VCaP (cell line): Measurements from ENCODE around the gene IL9.

Source experiments
- H3K27ac ChIP-seq: fragments of 450-650 bp; 2 replicates; pipeline ENCODE4 v1.5.1; 2017
- TF ChIP-seq, protein P1 (sequence below): fragments of 450-650 bp; conservative IDR thresholded peaks from 2 replicates; pipeline ENCODE4 v1.5.1; 2017; ENCODE audit warnings: mild to moderate bottlenecking, moderate library complexity

IL9 gene

DNA sequence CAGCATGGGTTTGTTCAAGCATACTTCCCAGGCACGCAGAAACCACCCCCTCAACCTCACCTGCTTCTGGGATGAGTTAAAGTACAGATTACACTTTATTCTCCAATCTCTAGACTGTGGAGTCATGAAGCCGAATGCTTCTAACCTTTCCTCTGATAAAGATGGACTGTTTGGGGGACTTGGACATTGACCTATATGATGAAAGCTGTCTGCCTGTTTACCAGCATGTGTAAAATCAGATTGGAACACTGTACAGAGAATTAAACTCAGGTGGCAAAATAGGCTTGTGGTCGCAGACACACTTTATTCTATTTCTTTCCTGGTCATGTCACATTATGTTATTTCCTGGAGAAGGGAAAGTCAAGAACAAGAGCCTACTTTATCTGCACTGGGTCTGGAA, 25.7 kb downstream of the IL9 start:
- TF ChIP-seq, protein P1, sequence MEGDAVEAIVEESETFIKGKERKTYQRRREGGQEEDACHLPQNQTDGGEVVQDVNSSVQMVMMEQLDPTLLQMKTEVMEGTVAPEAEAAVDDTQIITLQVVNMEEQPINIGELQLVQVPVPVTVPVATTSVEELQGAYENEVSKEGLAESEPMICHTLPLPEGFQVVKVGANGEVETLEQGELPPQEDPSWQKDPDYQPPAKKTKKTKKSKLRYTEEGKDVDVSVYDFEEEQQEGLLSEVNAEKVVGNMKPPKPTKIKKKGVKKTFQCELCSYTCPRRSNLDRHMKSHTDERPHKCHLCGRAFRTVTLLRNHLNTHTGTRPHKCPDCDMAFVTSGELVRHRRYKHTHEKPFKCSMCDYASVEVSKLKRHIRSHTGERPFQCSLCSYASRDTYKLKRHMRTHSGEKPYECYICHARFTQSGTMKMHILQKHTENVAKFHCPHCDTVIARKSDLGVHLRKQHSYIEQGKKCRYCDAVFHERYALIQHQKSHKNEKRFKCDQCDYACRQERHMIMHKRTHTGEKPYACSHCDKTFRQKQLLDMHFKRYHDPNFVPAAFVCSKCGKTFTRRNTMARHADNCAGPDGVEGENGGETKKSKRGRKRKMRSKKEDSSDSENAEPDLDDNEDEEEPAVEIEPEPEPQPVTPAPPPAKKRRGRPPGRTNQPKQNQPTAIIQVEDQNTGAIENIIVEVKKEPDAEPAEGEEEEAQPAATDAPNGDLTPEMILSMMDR = no peak
- no peak overlapping the region for H3K27ac ChIP-seq

DNA sequence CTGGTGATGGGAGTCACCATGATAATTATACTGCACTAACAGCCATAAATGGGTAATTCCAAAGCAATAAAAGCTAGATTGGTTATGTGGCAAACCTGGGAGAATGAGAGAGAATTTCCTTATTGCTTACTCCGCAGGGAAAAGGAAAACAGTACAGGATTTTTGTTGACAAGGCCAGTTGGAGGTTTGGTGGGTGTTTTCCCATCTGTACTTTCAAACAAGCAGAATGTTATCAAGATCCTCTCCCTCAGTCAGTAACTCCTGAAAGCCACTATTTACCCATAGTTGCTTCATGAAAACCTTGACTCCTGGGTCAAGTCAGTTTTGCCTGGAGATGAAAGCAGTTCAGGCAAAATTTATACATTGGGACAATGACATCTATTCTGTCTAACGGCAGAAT, 26.4 kb downstream of the IL9 start:
- TF ChIP-seq, protein P1 = no peak
- H3K27ac ChIP-seq = no peak overlapping the region

DNA sequence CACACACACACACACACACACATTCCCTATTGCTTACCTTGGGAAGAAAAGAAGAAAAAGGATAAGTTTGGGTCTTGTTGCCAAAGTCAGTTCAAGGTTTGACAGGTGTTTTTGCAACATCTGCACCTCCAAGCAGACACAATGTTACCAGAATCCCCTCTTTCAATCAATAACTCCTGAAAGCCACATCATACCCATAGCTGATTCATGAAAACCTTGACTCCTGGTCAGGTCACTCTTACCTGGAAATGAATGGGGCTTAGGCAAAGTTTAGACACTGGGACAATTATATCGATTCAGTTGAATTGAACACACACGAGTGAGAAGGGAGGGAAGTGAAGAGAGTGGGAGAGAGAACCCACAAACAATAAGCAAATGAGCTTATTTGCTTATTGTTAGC, 27.0 kb downstream of the IL9 start:
- no peak overlapping the region for H3K27ac ChIP-seq
- TF ChIP-seq, protein P1 = no peak

DNA sequence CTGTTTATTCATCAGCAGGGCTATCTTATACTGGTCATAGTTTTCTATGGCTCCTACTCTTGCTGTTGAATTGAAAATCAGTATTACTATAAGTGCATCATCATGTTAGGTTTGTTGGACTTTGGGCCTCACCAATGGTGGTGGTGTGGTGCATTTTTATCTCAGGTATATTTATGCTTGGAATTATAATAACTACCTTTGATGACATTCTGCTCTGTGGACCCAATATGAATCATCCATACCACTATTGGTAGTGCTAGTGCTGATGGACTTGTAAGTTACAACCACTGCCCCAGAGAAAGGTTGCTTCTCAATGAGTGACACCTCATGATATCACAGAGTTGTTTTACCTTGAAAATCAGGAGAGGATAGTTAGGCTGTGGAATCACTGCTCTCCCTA, 28.0 kb downstream of the IL9 start:
- TF ChIP-seq, protein P1 = no peak
- H3K27ac ChIP-seq = no peak overlapping the region

DNA sequence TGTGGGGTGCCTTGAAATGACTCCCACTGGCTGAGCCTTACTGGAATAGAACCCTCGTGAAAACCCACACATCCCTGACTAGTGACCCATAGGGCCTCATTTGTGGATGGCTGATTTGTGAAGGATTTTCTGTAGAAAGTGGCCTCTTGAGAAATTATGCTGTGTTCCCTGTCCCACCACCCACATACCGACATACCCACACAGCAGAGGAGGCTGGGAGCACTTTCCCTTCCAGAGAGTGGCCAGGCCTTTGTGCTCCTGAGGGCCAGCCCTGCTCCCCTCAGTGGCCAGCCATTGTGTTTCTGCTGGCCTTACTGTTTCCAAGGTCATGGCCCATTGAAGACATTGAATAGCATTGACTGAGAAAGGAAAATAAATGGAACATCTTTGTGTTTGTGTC, 29.6 kb downstream of the IL9 start:
- TF ChIP-seq, protein P1 = no peak
- H3K27ac ChIP-seq = no peak overlapping the region

DNA sequence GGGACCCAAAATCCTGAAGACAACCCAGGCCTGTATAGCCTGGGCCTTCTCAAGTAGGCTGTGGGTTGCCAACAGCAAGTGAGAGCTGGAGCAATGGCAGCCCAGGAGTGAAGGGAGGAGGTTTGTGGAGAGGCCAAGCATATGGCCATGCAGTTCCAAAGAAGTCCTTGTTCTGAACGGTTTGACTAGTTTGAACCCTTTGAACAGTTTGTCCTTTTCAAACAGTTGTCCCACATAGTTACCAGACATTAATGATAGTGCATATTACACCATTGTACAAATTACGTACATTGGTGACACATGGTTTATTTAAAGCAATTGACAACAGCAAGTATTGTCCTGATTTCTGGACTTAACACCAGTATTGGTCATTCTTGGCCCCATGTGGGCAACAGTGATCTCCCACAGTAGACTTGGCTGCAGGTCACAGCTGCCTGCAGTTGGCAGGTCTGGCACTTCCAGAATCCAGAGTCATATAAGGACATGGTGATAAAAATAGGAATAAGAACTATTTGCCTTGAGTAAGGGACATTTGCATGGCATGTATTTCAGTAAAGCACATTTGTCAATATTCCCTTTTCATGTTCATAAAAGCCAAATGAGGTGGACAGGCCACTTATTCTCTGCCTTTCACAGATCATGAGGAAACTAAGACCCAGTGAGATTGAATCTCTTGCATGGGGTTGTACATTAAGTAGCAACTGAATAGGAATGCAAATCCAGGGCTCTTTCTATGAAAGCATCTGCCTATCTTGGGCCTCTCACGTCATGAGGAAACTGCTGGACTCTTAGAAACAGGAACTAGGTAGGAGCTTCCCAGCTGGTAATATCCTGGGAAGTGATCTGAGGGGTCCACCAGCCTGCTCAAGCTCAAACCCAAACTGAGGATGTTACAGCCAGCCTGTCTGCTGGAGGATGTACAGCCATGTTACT, 30.9 kb downstream of the IL9 start:
- peak overlapping the region; percentile 50 for H3K27ac ChIP-seq
- TF ChIP-seq, protein P1 = no peak

DNA sequence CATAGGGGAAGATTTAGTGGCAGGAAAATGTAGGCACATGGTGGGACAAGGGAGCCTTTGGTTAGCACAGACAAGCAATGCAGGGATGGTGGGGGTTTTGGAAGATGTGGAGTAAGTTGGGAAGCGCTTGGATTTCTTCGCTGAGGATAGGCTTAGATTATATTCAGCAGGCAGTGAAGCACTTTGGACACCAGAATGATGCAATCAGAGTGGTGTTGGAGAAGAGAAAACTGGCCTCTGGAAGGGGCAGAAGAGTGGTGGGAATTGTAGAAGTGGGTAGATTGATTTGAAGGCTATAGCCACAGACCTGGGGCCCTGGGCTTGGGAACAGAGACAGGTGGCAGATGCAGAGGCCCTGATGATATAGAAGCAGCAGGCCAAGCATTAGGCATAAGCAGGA, 32.9 kb downstream of the IL9 start:
- TF ChIP-seq, protein P1 = no peak
- H3K27ac ChIP-seq = no peak overlapping the region
